ENCODE measurements around the gene ZNF420.

Gene ZNF420

DNA sequence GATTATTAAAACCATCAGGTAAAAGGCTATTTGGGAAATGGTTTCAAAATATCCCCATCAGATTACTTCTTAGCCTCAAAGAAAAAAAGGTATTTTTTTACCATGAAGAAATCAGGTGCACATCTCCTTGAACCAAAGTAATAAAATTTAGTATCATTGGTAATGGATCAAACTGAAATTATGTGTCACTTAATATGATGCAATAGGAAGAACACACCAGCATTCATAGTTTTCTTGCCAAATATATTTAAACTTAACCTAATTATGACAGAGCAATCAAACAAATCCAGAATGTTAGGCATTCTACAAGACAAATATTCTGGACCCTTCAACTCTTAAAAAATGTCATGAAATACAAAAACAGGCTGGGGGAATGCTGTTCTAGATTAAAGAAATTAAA lies 4.1 kb upstream of the ZNF420 start:
- no peaks in the 10 kb centered on the region; a peak in 1 of 3 replicates for H3K36me3 ChIP-seq (ENCODE audit: control insufficient read depth in 2 of 2, insufficient read depth in 1 of 2, low read length in 2 of 2)
- CTCF ChIA-PET, result interaction anchor here (0.6 to 0.7 kb wide), 2 partner anchors 464 to 525 kb away, joined by 3 read pairs; no protein-coding TSS in a partner anchor
- POLR2A ChIA-PET, result no interaction called here
- peaks cover 3% of the 10 kb centered on the region; the same call in 1 of the 2 replicates for H3K4me1 ChIP-seq (ENCODE audit: control insufficient read depth, insufficient read depth, low read length)
- TF ChIP-seq ZNF169 (tag by site-specific recombination; IDR thresholded peaks at IDR 0.05) (no peak), ZNF404 (tag by site-specific recombination; IDR thresholded peaks at IDR 0.05) (no peak), ZNF549 (tag by site-specific recombination; IDR thresholded peaks at IDR 0.05) (no peak), ZNF2 (tag by site-specific recombination; IDR thresholded peaks at IDR 0.05) (no peak), OSR2 (tag by site-specific recombination; IDR thresholded peaks at IDR 0.05) (no peak)
- no peak overlapping the region for H3K27ac ChIP-seq (ENCODE audit: extremely low read depth, low read depth, low read length)
- no peak overlapping the region for H3K4me3 ChIP-seq (ENCODE audit: low read depth, low read length)
- peaks cover 9% of the 10 kb centered on the region for H3K9me3 ChIP-seq (ENCODE audit: control insufficient read depth, insufficient read depth, low read depth, low read length)

- H3K4me3 ChIP-seq (ENCODE audit: low read depth, low read length), result no peak overlapping the region
- H3K36me3 ChIP-seq (ENCODE audit: control insufficient read depth in 2 of 2, insufficient read depth in 1 of 2, low read length in 2 of 2), result no peaks in the 10 kb centered on the region; a peak in 1 of 3 replicates
- H3K9me3 ChIP-seq (ENCODE audit: control insufficient read depth, insufficient read depth, low read depth, low read length), result peaks cover 7% of the 10 kb centered on the region
- TF ChIP-seq ZXDB (tag by site-specific recombination; IDR thresholded peaks at IDR 0.05) (peak; percentile 45; the same call in 1 of the 2 replicates), SP7 (tag by site-specific recombination; IDR thresholded peaks at IDR 0.05) (no peak), ZNF529 (tag by site-specific recombination; IDR thresholded peaks at IDR 0.05; ENCODE audit: insufficient replicate concordance) (no peak), MZF1 (tag by site-specific recombination; IDR thresholded peaks at IDR 0.05; ENCODE audit: borderline replicate concordance) (no peak), SCRT2 (tag by site-specific recombination; IDR thresholded peaks at IDR 0.05) (no peak), ZNF223 (tag by site-specific recombination; IDR thresholded peaks at IDR 0.05) (no peak), ZNF23 (tag by site-specific recombination; IDR thresholded peaks at IDR 0.05; ENCODE audit: borderline replicate concordance) (no peak), ZNF580 (tag by site-specific recombination; IDR thresholded peaks at IDR 0.05) (no peak), ZNF138 (tag by site-specific recombination; IDR thresholded peaks at IDR 0.05; ENCODE audit: borderline replicate concordance) (no peak), OVOL3 (tag by site-specific recombination; IDR thresholded peaks at IDR 0.05) (peak; percentile 64; the same call in 1 of the 2 replicates), OSR2 (tag by site-specific recombination; IDR thresholded peaks at IDR 0.05) (no peak), WT1 (tag by site-specific recombination; IDR thresholded peaks at IDR 0.05) (0 out of 2 replicates have a peak, but pooled peaks have one; percentile 16), ZNF571 (tag by site-specific recombination; IDR thresholded peaks at IDR 0.05) (no peak), KLF8 (tag by site-specific recombination; IDR thresholded peaks at IDR 0.05) (peak; percentile 63), SP2 (tag by site-specific recombination; IDR thresholded peaks at IDR 0.05) (no peak), YY1 (tag by site-specific recombination; IDR thresholded peaks at IDR 0.05) (no peak), BCL11B (tag by site-specific recombination; IDR thresholded peaks at IDR 0.05; ENCODE audit: low read depth) (no peak; the same call in 1 of the 2 replicates), TRIM28 (IDR thresholded peaks at IDR 0.05; ENCODE audit: borderline replicate concordance, low read length) (no peak), ZNF132 (tag by site-specific recombination; IDR thresholded peaks at IDR 0.05; ENCODE audit: borderline replicate concordance) (no peak), BCL11A (tag by site-specific recombination; IDR thresholded peaks at IDR 0.05; ENCODE audit: low read depth) (0 out of 2 replicates have a peak, but pooled peaks have one; percentile 50)
- TF ChIP-seq, protein P1, sequence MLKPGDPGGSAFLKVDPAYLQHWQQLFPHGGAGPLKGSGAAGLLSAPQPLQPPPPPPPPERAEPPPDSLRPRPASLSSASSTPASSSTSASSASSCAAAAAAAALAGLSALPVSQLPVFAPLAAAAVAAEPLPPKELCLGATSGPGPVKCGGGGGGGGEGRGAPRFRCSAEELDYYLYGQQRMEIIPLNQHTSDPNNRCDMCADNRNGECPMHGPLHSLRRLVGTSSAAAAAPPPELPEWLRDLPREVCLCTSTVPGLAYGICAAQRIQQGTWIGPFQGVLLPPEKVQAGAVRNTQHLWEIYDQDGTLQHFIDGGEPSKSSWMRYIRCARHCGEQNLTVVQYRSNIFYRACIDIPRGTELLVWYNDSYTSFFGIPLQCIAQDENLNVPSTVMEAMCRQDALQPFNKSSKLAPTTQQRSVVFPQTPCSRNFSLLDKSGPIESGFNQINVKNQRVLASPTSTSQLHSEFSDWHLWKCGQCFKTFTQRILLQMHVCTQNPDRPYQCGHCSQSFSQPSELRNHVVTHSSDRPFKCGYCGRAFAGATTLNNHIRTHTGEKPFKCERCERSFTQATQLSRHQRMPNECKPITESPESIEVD (tag by site-specific recombination; IDR thresholded peaks at IDR 0.05), result peak; percentile 66
- TF ChIP-seq, protein P2, sequence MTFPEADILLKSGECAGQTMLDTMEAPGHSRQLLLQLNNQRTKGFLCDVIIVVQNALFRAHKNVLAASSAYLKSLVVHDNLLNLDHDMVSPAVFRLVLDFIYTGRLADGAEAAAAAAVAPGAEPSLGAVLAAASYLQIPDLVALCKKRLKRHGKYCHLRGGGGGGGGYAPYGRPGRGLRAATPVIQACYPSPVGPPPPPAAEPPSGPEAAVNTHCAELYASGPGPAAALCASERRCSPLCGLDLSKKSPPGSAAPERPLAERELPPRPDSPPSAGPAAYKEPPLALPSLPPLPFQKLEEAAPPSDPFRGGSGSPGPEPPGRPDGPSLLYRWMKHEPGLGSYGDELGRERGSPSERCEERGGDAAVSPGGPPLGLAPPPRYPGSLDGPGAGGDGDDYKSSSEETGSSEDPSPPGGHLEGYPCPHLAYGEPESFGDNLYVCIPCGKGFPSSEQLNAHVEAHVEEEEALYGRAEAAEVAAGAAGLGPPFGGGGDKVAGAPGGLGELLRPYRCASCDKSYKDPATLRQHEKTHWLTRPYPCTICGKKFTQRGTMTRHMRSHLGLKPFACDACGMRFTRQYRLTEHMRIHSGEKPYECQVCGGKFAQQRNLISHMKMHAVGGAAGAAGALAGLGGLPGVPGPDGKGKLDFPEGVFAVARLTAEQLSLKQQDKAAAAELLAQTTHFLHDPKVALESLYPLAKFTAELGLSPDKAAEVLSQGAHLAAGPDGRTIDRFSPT (tag by site-specific recombination; IDR thresholded peaks at IDR 0.05), result no peak
- POLR2A ChIA-PET, result no interaction called here
- H3K27ac ChIP-seq (ENCODE audit: extremely low read depth, low read depth, low read length), result no peak overlapping the region
- H3K4me1 ChIP-seq (ENCODE audit: control insufficient read depth, insufficient read depth, low read length), result peaks cover 7% of the 10 kb centered on the region; the same call in 1 of the 2 replicates
- CTCF ChIA-PET, result interaction anchor here (0.6 to 0.7 kb wide), 2 partner anchors 464 to 526 kb away, joined by 3 read pairs; no protein-coding TSS in a partner anchor
Observed at GRCh38 chr19:37074819-37075362, 3.3 kb upstream of the ZNF420 start.
